HuH-7.5 (cell line): ENCODE measurements around the gene KLF1.
"Not testable (repeated sequence)": the region's sequence is repeated elsewhere in the genome, so short reads cannot be mapped to it uniquely, and the experiment has no call there.

Experiments used
- DNase-seq: peaks from one replicate; pipeline ENCODE4 v3.0.0; 2011; ENCODE audit warnings: low spot score

KLF1 gene

GRCh38 chr19:12886969-12887747 is at the start of gene KLF1:
Gene KLF1 (minus strand): TSS chr19:12887201. CDS start chr19:12887140, 61 bp downstream.
- DNase-seq, result no peak

- no peak for DNase-seq
These were observed 49.6 kb upstream of the KLF1 start for GRCh38 chr19:12936582-12936981.

GRCh38 chr19:12935071-12935470 is 48.1 kb upstream of the KLF1 start:
- no peak for DNase-seq

DNA sequence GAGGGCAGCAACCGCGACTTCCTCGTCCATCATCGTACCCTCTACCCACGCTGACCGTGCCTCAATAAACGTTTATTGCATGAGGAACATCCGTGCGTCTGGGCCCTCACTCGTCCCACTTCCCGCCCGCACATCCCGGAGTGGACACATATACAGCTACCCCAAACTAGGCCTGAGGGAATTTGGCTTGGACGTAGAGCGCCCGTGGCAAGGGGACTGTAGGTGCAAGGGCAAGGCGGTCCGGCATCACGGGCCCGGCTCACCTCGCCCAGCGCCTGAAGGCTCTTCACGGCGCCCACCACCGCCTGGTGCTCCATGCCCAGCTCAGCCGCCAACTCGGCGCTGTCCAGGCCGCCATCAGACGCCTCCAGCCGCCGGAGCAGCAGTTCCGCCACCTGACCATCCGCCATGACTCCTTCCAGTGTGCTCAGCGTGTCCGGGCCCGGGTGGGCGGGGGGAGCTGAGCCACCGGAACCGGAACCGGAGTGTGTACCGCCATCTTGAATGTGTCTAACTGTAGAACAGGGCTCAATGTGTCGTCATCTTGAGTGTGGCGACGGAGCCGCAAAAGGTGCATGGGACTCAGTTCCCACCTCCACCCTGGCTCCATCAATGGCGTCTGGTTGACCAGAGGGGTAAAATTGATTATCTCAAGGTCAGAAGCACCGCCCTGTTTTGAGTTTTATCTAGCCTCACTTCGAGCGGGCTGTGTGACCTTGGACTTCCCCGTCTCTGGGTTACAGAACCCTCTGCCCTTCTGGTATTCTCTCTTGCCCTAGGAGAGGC is 46.5 kb upstream of the KLF1 start, which contains the start of gene FARSA:
Gene FARSA, minus strand, starts transcription at position 425 of the 786 bp plus-strand sequence. Its CDS starts 15 bp downstream, at position 410.
- DNase-seq, result peak; percentile 91

- DNase-seq, result no peak
These were observed 45.6 kb upstream of the KLF1 start for GRCh38 chr19:12932392-12933286.

GRCh38 chr19:12930002-12930645 is 43.1 kb upstream of the KLF1 start:
- DNase-seq, result no peak

GRCh38 chr19:12924621-12925310 is 37.8 kb upstream of the KLF1 start:
- no peak for DNase-seq

GRCh38 chr19:12922959-12923358 is 36.0 kb upstream of the KLF1 start:
- no peak for DNase-seq

DNA sequence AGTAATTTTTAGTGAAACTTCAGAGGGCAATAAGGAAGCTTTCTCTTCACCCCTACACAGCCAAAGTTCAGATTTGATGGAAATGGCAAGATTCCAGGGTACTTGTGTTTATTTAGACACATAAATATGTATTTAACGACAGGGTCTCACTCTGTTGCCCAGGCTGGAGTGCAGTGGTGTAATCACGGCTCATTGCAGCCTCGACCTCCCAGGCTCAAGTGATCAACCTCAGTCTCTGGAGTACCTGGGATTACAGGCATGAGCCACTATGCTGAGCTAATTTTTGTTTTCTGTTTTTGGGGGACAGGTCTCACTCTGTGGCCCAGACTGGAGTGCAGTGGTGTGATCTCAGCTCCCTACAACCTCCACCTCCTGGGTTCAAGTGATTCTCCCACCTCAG is 34.0 kb upstream of the KLF1 start:
- DNase-seq, result no peak

DNA sequence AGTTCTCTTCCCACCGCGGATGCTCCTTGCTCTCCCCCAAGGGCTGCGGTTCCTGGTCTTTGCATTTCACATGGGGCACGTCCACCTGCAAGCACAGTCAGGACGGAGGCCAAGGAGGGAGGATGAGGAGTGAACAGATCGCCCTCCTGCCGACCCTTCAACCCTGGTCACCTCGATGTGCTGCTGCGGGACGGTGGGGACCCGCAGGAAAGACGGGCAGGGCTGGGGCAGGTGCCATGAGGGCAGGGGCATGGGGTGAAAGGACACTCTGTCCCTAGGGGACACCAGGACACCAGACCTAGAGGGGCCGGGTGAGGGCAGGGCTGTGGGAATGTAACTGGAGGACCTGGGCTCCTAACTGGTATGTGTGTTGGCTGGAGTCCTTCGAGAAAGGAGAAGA is 31.3 kb upstream of the KLF1 start:
- DNase-seq, result no peak

DNA sequence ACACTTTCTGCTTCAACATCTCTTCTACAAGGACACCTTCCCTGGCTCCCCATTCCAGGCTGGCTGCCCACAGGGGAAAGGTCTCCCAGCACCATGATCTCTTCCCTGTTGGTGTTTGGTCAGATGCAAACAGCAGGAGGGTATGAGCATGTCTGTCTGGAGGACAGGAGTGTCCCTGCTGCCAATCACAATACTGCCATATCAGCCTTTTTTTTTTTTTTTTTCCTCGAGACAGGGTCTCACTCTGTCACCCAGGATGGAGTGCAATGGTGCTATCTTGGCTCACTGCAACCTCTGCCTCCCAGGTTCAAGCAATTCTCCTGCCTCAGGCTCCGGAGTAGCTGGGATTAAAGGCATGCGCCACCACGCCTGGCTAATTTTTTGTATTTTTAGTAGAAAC is 28.9 kb upstream of the KLF1 start:
- not testable (repeated sequence) for DNase-seq

DNA sequence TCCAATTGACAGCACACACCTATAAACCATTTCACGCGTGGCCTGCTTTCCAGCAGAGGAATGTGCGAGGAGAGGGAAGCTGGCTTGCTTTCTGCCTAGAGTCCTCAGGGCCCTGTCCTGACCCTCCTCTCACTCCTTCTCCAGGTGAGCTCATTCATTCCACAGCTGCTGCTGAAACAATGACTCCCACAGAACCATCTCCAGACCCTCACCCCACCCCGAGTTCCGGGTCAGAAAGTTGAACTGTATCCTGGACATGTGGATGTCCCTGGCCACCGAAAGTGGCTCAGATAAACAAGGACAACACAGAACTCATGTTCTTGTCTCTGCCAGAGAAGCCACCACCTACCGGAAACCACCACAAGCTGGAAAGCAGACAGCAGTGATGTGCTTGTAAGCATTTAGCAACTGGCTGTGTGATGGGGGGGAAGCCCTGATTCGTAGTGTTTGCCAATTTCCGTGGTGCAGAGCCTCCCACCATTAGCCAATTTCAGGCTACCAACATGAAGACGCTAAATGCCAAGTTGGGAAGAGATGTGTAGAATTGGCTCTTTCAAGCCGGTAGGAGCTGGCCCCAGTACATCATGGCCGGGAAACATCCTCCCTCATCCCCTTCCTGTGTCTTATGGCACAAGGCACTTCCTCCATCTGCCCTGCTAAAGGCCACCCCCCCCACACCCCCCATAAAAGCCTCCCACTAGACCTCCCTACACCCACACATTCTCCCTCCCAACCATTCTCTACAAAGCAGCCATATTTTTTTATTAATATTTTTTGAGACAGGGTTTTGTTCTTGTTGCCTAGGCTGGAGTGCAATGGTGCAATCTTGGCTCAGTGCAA is 27.1 kb upstream of the KLF1 start:
- DNase-seq, result no peak

DNA sequence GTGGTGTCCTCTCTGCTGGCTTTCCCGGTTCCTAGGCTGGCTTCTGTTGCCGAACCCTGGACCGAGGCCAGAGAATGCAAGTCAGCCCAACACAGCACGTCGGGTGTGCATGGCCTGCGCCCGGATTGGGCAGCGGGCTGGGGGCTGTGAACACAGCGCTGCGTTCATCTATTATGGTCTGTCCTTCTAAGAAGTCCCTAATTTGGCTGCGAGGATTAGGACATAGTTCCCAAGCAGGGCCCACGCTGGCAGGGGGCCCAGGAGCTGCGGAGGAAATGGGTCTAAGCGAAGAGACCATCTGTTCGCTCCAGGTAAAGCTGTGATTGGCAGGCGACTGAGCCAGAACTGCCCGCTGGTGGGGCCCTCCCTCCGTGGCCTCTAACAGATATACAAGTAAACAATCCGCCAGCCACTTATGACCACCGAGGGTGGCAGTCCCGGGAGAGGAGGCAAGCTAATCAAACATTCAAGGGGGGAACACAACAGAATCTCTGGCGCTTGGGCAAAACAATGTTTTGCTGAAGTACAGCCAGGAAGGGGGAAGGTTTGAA is 26.1 kb upstream of the KLF1 start:
- no peak for DNase-seq

GRCh38 chr19:12912571-12912970 is 25.6 kb upstream of the KLF1 start:
- DNase-seq, result no peak

DNA sequence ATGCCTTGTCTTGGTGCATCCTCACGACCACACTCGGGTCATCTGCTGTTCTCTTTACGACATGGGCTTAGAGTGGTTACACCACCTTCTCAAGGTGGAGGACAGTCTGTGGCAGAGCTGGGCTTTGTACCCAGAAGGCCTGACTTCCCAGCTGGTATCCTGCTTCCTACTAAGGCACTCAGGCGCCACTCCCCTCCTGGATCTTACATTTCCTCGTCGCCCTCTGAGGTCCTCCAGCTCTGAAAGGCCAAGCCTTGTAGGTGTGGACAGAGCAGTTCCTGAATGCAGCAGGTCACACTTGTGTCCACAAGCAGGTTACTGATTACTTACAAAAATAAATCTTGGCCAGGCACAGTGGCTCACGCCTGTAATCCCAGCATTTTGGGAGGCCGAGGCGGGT is 20.2 kb upstream of the KLF1 start:
- DNase-seq, result no peak

- no peak for DNase-seq
These were observed 13.0 kb upstream of the KLF1 start for GRCh38 chr19:12899891-12900518.

- DNase-seq, result no peak
These were observed 9.5 kb upstream of the KLF1 start for GRCh38 chr19:12896460-12896859.

- DNase-seq, result no peak
These were observed 6.6 kb upstream of the KLF1 start for GRCh38 chr19:12893582-12893981.

GRCh38 chr19:12891553-12892021 is 4.6 kb upstream of the KLF1 start:
- DNase-seq, result no peak
